ENCODE results near the gene MRPS7. TPM values are rescaled to one million over a fixed set of nuclear protein-coding genes. Genes with fewer than 3 reads are reported as not detected.

Gene MRPS7
- polyA plus RNA-seq, 1 donor from 2014 or later, result 63.3 TPM

DNA sequence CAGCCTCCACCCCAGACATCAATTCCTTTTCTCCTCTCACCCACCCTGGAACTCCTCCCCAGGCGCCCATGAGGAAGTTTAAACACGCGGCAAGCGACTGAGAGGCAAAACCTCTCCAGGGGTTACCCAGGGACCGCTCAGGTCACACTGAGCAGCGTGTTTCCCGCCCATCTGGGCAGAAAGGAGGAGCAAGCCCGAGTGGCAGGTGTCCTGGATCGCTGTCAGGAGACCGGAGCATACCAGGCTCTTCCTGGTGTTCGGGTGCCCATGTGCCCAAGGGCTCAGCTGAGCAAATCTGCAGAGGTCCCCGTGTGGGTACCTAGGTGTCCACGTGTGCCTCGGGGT lies 27.1 kb downstream of the MRPS7 start:
- H3K9ac ChIP-seq (ENCODE audit: low read length), result peak overlapping the region; percentile 59
- H4K20me1 ChIP-seq (ENCODE audit: insufficient read depth), result no peaks in the 10 kb centered on the region
- H3K27me3 ChIP-seq (ENCODE audit: insufficient read depth, low read depth, low read length), result peaks cover 3% of the 10 kb centered on the region
- no peaks in the 10 kb centered on the region for H3K9me2 ChIP-seq (ENCODE audit: insufficient read depth, low read length)
- H3K4me2 ChIP-seq (ENCODE audit: low read length), result peak overlapping the region; percentile 74
- no peaks in the 10 kb centered on the region for H3K79me2 ChIP-seq (replicated peaks; ENCODE audit: insufficient read depth, low read length)
- TF ChIP-seq, protein P1, sequence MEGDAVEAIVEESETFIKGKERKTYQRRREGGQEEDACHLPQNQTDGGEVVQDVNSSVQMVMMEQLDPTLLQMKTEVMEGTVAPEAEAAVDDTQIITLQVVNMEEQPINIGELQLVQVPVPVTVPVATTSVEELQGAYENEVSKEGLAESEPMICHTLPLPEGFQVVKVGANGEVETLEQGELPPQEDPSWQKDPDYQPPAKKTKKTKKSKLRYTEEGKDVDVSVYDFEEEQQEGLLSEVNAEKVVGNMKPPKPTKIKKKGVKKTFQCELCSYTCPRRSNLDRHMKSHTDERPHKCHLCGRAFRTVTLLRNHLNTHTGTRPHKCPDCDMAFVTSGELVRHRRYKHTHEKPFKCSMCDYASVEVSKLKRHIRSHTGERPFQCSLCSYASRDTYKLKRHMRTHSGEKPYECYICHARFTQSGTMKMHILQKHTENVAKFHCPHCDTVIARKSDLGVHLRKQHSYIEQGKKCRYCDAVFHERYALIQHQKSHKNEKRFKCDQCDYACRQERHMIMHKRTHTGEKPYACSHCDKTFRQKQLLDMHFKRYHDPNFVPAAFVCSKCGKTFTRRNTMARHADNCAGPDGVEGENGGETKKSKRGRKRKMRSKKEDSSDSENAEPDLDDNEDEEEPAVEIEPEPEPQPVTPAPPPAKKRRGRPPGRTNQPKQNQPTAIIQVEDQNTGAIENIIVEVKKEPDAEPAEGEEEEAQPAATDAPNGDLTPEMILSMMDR (IDR thresholded peaks at IDR 0.05; ENCODE audit: poor library complexity, severe bottlenecking), result no peak
- H3K36me3 ChIP-seq (ENCODE audit: insufficient read depth, low read length), result no peaks in the 10 kb centered on the region
- H3K27ac ChIP-seq (ENCODE audit: low read length), result no peak overlapping the region
- H3K4me3 ChIP-seq (ENCODE audit: low read length), result peak overlapping the region; percentile 89
- H3K9me3 ChIP-seq (ENCODE audit: low read length), result no peaks in the 10 kb centered on the region
- peaks cover 3% of the 10 kb centered on the region for H3F3A ChIP-seq (ENCODE audit: insufficient read depth, low read length, poor library complexity, severe bottlenecking)
- peak overlapping the region; percentile 53 for H2AFZ ChIP-seq (ENCODE audit: low read depth, low read length)

DNA sequence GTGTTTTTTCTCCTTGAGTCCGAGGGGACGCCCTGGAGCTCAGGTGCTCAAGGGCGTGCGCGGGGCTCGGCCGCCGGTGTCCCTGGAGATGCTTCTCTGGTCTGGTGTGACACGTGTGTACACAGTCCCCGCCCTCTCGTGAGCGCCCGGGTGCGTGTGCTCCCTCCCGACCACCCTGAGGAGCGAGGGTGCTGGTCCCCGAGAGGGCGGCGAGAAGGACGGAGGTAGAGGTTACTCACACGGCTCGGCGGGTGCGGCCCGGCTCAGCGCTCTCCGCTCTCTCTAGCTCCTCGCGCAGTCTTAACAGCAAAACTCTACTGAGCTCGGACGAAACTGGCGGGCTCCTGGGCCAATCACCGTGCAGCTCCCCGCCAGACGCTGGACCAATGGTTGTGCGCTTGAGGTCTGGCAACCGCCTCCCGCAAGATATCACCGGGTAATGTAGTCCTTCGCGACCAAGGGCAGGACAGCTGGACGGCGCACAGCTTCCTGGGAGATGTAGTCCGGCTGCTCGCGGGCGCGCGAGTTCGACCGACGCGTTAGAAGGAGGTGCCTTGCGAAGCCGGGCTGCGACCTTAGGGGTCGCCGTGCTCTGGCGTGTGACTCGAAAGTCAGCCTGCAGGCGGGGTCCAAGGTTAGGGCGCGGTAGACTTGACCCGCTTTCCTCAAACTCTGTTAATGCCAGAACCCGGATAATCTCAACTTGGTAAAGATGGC lies 27.6 kb downstream of the MRPS7 start, which contains the start of gene SLC25A19:
Gene SLC25A19, minus strand, starts transcription at position 319 of the 717 bp plus-strand sequence. CDS start 2,669 bp downstream, outside the sequence.
- H3K4me2 ChIP-seq (ENCODE audit: low read length), result peak within 1 kb of the TSS; percentile 74
- H4K20me1 ChIP-seq (ENCODE audit: insufficient read depth), result no peaks in the 10 kb centered on the region
- H2AFZ ChIP-seq (ENCODE audit: low read depth, low read length), result peak within 1 kb of the TSS; percentile 53
- TF ChIP-seq SMC3 (conservative IDR thresholded peaks at IDR 0.05; ENCODE audit: poor library complexity), result peak; percentile 36
- TF ChIP-seq EZH2 (IDR thresholded peaks at IDR 0.05; ENCODE audit: borderline replicate concordance, insufficient read depth, low read length, poor library complexity, severe bottlenecking), result no peak
- peak; percentile 52 for TF ChIP-seq POLR2AphosphoS5 (IDR thresholded peaks at IDR 0.05)
- TF ChIP-seq MXI1 (conservative IDR thresholded peaks at IDR 0.05; ENCODE audit: poor library complexity, severe bottlenecking), result peak; percentile 97
- TF ChIP-seq RAD21 (conservative IDR thresholded peaks at IDR 0.05), result peak; percentile 24
- peak; percentile 60 for TF ChIP-seq TAF1 (IDR thresholded peaks at IDR 0.05; ENCODE audit: low read depth)
- TF ChIP-seq, protein P2, sequence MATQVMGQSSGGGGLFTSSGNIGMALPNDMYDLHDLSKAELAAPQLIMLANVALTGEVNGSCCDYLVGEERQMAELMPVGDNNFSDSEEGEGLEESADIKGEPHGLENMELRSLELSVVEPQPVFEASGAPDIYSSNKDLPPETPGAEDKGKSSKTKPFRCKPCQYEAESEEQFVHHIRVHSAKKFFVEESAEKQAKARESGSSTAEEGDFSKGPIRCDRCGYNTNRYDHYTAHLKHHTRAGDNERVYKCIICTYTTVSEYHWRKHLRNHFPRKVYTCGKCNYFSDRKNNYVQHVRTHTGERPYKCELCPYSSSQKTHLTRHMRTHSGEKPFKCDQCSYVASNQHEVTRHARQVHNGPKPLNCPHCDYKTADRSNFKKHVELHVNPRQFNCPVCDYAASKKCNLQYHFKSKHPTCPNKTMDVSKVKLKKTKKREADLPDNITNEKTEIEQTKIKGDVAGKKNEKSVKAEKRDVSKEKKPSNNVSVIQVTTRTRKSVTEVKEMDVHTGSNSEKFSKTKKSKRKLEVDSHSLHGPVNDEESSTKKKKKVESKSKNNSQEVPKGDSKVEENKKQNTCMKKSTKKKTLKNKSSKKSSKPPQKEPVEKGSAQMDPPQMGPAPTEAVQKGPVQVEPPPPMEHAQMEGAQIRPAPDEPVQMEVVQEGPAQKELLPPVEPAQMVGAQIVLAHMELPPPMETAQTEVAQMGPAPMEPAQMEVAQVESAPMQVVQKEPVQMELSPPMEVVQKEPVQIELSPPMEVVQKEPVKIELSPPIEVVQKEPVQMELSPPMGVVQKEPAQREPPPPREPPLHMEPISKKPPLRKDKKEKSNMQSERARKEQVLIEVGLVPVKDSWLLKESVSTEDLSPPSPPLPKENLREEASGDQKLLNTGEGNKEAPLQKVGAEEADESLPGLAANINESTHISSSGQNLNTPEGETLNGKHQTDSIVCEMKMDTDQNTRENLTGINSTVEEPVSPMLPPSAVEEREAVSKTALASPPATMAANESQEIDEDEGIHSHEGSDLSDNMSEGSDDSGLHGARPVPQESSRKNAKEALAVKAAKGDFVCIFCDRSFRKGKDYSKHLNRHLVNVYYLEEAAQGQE (IDR thresholded peaks at IDR 0.05; ENCODE audit: borderline replicate concordance), result no peak
- TF ChIP-seq EP300 (conservative IDR thresholded peaks at IDR 0.05; ENCODE audit: poor library complexity, severe bottlenecking), result peak; percentile 52
- TF ChIP-seq, protein P1 (IDR thresholded peaks at IDR 0.05; ENCODE audit: poor library complexity, severe bottlenecking), result peak; percentile 59
- H3K79me2 ChIP-seq (replicated peaks; ENCODE audit: insufficient read depth, low read length), result no peaks in the 10 kb centered on the region
- H3K9ac ChIP-seq (ENCODE audit: low read length), result peak within 1 kb of the TSS; percentile 59
- peak within 1 kb of the TSS; percentile 89 for H3K4me3 ChIP-seq (ENCODE audit: low read length)
- no peaks in the 10 kb centered on the region for H3K9me2 ChIP-seq (ENCODE audit: insufficient read depth, low read length)
- H3K9me3 ChIP-seq (ENCODE audit: low read length), result no peaks in the 10 kb centered on the region
- H3K27ac ChIP-seq (ENCODE audit: low read length), result no peak within 1 kb of the TSS
- H3K27me3 ChIP-seq (ENCODE audit: insufficient read depth, low read depth, low read length), result peaks cover 3% of the 10 kb centered on the region
- H3F3A ChIP-seq (ENCODE audit: insufficient read depth, low read length, poor library complexity, severe bottlenecking), result peaks cover 3% of the 10 kb centered on the region
- no peaks in the 10 kb centered on the region for H3K36me3 ChIP-seq (ENCODE audit: insufficient read depth, low read length)
